ENCODE data around the gene SPEN. TPM values are rescaled to one million over a fixed set of nuclear protein-coding genes. Genes with fewer than 3 reads are reported as not detected.

SPEN gene
- total RNA-seq, 1 experiment from 2014 or later: 58.3 TPM

DNA sequence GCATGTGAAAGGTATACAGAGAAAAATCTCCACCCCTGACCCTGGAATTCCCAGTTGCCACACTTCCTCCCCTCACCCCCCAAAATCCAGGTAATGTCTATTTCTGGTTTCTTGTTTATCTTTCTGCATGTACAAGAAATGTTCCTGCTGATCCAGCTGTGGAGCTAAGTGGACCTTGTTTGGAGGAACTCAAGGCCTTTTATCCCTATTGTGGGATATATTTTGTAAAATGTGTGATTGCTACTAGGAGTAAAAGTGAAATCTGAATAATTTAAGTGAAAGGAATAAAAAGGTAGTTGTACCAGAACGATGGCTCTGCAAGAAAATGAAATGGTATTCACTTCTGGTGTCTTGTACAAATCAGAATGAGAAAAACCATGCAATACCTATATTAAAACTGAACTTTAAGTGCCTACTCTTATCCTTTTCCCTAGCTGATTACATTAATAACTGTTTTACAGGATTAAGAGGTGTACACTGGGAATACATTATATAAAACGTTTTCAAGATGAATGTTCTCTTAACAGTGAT is 3.0 kb downstream of the SPEN start:
- Histone ChIP-seq H3K9me3 (ENCODE audit: control insufficient read depth, insufficient read depth, low read depth, low read length) (no peaks in the 10 kb centered on the region), H3K36me3 (ENCODE audit: control insufficient read depth, insufficient read depth, low read length) (peaks cover 4% of the 10 kb centered on the region; the same call in 1 of the 2 replicates), H3K4me1 (ENCODE audit: control insufficient read depth, insufficient read depth, low read length) (peaks cover 30% of the 10 kb centered on the region), H3K4me3 (ENCODE audit: low read depth in 2 of 2, low read length in 2 of 2) (peak overlapping the region; percentile 98), H3K27ac (ENCODE audit: low read length) (peak overlapping the region; percentile 99), H3K27me3 (ENCODE audit: control insufficient read depth, insufficient read depth, low read length) (no peaks in the 10 kb centered on the region)
- intact Hi-C loops (cut with micrococcal nuclease; ENCODE audit: unreplicated experiment) (no loop called here), in situ Hi-C loops (cut with HindIII; ENCODE audit: low pct_unique_long_range_greater_than_20kb, low sequenced_read_pairs) (no loop called here)
- no peak for TF ChIP-seq POLR2AphosphoS5 (IDR thresholded peaks at IDR 0.05; ENCODE audit: low read depth, low read length)
- no peak for ATAC-seq
- CTCF ChIA-PET: no interaction called here
- DNase-seq (ENCODE audit: low read depth, low spot score): no peak
- no TSS peak for BruUV-seq (replicated peaks)
- POLR2A ChIA-PET: interaction anchor here (0.5 to 0.7 kb wide), 2 partner anchors 17 to 35 kb away, joined by 4 to 9 read pairs; no protein-coding TSS in a partner anchor

DNA sequence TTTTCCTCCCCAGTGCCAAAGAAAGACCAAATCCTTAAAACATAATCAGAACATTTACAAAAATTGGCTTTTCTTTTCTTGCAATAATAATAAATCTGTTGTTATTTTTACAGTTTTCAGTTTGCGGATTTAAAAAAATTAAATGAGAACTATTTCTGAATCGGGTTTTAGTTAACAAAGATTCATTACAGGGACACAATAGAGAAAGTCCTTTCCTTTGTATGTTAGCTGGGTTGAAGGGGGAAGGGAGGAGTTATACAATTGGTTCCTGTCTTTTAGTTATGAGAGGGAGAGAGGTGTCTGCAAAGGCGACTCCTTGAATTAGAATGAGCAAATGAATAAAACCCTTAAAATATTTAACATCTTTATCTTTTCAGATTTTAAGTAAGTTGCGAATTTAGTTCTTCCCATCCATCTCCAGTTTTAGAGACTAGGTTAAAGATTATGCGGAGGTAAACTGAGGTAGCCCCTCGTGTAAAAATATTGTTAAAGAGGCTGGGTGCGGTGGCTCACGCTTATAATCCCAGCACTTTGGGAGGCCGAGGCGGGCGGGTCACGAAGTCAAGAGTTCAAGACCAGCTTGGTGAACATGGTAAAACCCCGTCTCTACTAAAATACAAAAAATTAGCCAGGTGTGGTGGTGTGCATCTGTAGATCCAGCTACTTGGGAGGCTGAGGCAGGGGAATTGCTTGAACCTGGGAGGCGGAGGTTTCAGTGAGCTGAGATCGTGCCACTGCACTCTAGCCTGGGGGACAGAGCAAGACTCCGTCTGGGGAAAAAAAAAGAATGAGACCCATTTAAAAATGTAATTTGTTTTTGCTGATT is 3.9 kb downstream of the SPEN start:
- ChIA-PET CTCF (no interaction called here), POLR2A (interaction anchor here (0.7 kb wide), 1 partner anchor 18 kb away, joined by 9 read pairs; no protein-coding TSS in a partner anchor)
- H3K4me1 ChIP-seq (ENCODE audit: control insufficient read depth, insufficient read depth, low read length): peaks cover 30% of the 10 kb centered on the region
- no peaks in the 10 kb centered on the region for H3K27me3 ChIP-seq (ENCODE audit: control insufficient read depth, insufficient read depth, low read length)
- in situ Hi-C loops (cut with HindIII; ENCODE audit: low pct_unique_long_range_greater_than_20kb, low sequenced_read_pairs) (no loop called here), intact Hi-C loops (cut with micrococcal nuclease; ENCODE audit: unreplicated experiment) (no loop called here)
- TF ChIP-seq SIN3A (IDR thresholded peaks at IDR 0.05; ENCODE audit: borderline replicate concordance, insufficient read depth, low read depth, low read length) (no peak), TCF7L2 (IDR thresholded peaks at IDR 0.05; ENCODE audit: low read depth, low read length) (no peak), POLR2AphosphoS5 (IDR thresholded peaks at IDR 0.05; ENCODE audit: low read depth, low read length) (no peak)
- TF ChIP-seq, protein P1, sequence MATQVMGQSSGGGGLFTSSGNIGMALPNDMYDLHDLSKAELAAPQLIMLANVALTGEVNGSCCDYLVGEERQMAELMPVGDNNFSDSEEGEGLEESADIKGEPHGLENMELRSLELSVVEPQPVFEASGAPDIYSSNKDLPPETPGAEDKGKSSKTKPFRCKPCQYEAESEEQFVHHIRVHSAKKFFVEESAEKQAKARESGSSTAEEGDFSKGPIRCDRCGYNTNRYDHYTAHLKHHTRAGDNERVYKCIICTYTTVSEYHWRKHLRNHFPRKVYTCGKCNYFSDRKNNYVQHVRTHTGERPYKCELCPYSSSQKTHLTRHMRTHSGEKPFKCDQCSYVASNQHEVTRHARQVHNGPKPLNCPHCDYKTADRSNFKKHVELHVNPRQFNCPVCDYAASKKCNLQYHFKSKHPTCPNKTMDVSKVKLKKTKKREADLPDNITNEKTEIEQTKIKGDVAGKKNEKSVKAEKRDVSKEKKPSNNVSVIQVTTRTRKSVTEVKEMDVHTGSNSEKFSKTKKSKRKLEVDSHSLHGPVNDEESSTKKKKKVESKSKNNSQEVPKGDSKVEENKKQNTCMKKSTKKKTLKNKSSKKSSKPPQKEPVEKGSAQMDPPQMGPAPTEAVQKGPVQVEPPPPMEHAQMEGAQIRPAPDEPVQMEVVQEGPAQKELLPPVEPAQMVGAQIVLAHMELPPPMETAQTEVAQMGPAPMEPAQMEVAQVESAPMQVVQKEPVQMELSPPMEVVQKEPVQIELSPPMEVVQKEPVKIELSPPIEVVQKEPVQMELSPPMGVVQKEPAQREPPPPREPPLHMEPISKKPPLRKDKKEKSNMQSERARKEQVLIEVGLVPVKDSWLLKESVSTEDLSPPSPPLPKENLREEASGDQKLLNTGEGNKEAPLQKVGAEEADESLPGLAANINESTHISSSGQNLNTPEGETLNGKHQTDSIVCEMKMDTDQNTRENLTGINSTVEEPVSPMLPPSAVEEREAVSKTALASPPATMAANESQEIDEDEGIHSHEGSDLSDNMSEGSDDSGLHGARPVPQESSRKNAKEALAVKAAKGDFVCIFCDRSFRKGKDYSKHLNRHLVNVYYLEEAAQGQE (IDR thresholded peaks at IDR 0.05; ENCODE audit: insufficient read depth in 1 of 2, low read depth in 2 of 2, low read length in 1 of 2): no peak
- TF ChIP-seq, protein P2, sequence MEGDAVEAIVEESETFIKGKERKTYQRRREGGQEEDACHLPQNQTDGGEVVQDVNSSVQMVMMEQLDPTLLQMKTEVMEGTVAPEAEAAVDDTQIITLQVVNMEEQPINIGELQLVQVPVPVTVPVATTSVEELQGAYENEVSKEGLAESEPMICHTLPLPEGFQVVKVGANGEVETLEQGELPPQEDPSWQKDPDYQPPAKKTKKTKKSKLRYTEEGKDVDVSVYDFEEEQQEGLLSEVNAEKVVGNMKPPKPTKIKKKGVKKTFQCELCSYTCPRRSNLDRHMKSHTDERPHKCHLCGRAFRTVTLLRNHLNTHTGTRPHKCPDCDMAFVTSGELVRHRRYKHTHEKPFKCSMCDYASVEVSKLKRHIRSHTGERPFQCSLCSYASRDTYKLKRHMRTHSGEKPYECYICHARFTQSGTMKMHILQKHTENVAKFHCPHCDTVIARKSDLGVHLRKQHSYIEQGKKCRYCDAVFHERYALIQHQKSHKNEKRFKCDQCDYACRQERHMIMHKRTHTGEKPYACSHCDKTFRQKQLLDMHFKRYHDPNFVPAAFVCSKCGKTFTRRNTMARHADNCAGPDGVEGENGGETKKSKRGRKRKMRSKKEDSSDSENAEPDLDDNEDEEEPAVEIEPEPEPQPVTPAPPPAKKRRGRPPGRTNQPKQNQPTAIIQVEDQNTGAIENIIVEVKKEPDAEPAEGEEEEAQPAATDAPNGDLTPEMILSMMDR (IDR thresholded peaks at IDR 0.05): no peak
- DNase-seq (ENCODE audit: low read depth, low spot score) (no peak), ATAC-seq (no peak)
- peak overlapping the region; percentile 5 to 98; a peak in 1 of 4 replicates for H3K4me3 ChIP-seq (ENCODE audit: low read depth in 2 of 2, low read length in 2 of 2)
- H3K36me3 ChIP-seq (ENCODE audit: control insufficient read depth, insufficient read depth, low read length): peaks cover 4% of the 10 kb centered on the region; the same call in 1 of the 2 replicates
- BruUV-seq (replicated peaks): no TSS peak
- H3K27ac ChIP-seq (ENCODE audit: low read length): peak overlapping the region; percentile 99
- no peaks in the 10 kb centered on the region for H3K9me3 ChIP-seq (ENCODE audit: control insufficient read depth, insufficient read depth, low read depth, low read length)

All from Panc1 (cell line).